ENCODE data around the gene EPO.
"Not testable (repeated sequence)": the region's sequence is repeated elsewhere in the genome, so short reads cannot be mapped to it uniquely, and the experiment has no call there.

The EPO gene

GRCh38 chr7:100682991-100683658 lies 37.1 kb upstream of the EPO start:
- no peak for DNase-seq (ENCODE audit: low spot score)

- no peak for DNase-seq (ENCODE audit: low spot score)
Measured at GRCh38 chr7:100683659-100684533, 36.4 kb upstream of the EPO start.

DNA sequence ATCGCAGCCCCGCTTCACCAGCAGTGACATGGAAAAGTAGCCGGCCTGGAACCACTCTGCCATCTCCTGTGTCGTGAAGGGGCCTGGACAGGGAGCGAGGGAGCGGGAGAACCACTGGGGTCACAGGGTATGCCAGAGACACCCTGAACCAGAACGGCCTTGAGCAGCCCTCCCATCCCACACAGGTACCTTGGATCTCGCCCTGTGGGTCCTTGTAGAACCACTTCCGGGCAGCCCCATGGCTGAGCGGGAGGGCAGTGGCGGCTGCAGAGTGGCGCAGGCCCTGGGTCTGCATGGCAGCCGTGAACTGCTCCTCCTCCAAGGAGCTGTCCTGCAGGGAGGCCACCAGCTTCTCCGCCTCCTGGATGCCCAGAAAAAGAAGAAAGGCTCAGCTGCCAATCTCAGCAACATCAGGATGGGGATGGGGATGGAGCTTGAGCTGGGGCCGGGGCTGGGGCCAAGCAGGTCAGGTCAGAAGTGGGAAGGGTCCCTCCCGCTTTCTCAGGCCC lies 35.7 kb upstream of the EPO start:
- no peak for DNase-seq (ENCODE audit: low spot score)

GRCh38 chr7:100685049-100685605 lies 35.1 kb upstream of the EPO start:
- no peak for DNase-seq (ENCODE audit: low spot score)

DNA sequence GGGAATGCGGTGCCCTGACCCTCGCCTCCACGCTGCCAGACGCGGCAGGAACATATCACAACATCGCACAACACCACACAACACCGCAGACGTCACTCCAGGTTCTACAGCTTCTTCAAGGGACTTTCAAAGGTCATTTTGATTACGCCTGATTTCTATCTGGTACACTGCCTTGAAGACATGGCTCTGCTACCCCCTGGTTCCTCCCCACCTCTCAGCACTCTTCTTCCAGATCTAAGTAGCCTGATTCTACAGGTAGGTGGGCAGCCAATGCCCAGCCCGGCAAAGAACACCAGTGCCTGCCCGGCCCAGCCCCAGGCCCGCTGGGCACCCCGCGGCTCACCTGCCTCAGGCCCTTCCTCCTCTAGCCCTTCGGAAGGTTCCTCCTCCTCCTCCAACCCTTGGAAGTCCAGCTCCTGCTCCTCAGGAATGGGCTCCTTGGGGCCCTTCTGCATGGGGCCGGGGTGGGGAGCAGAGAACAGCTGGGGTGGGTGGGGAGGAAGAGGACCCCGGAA lies 34.6 kb upstream of the EPO start:
- DNase-seq (ENCODE audit: low spot score): no peak

GRCh38 chr7:100686201-100686821 lies 34.0 kb upstream of the EPO start:
- no peak for DNase-seq (ENCODE audit: low spot score)

DNA sequence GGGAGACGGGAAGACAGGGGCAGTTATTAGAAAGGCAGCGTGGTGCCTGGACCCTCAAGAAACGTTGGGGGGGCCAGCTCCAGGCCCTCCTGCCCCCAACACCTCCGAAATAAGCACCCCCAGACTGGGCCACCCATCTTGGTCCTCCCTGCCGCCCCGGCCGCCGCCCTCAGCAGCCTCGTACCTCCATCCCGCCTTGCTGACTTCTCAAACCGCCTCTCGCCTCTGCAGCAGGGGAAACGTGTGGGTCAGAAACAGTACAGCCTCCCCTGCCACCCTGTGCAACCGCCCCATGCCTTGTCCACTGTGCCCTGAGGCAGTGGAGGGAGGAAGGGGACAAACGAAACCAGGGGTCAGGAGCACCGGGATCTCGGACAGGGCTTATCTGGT lies 33.5 kb upstream of the EPO start:
- DNase-seq (ENCODE audit: low spot score): no peak

- no peak for DNase-seq (ENCODE audit: low spot score)
Measured at GRCh38 chr7:100687261-100687660, 33.0 kb upstream of the EPO start.

- DNase-seq (ENCODE audit: low spot score): no peak
Measured at GRCh38 chr7:100687751-100688300, 32.4 kb upstream of the EPO start.

DNA sequence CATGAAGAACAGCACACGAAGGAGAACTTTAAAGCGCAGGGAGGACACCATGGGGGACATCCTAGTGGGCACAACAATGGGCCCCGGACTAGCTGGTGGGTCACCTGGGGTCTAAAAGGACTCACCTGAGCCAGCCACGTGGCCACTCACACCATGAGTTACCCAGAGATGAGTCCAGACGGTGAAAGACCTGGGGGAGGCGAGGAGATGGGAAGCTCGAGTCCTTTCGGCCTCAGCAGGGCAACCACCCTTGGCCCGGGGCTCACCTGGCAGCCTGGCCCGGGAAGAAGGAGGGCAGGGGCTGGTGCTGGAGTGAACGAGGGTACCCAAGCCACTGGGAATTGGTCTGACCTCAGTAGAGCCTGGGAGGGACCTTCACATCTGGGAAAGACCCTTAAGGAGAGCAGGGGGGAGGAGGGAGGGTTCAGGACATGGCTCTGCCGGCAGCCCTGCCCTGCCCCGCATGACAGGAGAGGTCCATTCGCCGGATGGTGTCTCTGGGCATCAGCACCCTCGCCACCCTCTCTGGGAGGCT lies 31.9 kb upstream of the EPO start:
- DNase-seq (ENCODE audit: low spot score): no peak

DNA sequence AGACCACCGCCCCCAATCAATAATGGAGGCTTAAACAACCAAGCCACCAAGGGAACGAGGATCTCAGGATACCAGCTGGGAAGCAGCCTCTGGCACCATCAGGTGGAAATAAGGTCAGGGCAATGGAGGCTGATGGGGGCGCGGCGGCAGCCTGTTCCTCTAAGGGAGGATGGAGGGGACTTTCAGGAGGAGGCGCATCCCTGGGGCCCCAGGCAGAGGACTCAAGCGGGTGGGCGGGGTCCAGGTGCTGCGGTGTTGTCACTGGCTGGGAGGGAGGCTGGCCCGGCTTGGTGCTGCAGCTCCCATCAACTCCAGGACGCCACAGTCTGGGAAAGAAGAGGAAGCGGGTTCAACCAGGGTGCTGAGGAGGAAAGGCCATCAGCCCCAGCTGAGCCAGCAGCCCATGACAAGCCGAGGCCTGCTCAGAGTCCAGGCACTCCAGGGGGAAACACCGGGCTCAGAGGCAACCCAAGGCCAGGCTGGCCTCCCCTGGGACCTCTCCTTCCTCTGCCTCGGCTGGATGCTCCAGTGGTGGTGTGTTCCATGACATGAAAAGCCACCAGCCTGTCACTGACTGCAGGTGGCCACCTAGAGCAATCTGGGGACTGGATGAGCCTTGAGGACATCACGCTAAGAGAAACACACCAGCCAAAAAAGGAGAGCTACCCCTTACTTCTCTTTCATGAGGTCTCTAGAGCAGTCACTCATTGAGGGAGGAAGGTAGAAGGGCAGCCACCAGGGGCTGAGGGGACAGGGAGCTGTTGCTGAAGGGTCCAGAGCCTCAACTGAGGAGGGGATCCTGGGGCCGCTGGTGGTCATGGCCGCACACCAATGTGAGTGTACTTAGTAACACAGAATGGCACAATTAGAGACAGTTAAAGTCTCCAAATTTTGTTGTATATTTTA lies 30.8 kb upstream of the EPO start:
- DNase-seq (ENCODE audit: low spot score): no peak

GRCh38 chr7:100691676-100692577 lies 28.3 kb upstream of the EPO start:
- peak; percentile 66 for DNase-seq (ENCODE audit: low spot score)

DNA sequence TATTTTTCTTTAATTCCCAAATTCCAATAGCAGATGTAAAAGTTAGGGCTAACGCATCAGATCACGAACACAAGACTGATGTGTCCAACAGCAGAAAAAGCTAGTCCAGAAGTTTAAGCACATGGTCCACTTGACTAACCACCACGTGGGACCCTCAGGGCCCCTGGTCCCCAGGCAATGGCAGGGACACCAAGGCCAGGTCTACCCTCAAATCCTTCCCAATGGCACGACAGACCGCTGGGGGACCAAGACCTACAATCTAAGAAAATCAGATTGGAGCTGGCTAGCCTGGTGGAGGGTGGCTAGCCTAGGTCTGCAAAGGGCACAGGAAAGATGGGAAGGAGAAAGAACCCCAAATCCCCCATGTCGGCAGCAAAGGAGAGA lies 27.7 kb upstream of the EPO start:
- no peak for DNase-seq (ENCODE audit: low spot score)

DNA sequence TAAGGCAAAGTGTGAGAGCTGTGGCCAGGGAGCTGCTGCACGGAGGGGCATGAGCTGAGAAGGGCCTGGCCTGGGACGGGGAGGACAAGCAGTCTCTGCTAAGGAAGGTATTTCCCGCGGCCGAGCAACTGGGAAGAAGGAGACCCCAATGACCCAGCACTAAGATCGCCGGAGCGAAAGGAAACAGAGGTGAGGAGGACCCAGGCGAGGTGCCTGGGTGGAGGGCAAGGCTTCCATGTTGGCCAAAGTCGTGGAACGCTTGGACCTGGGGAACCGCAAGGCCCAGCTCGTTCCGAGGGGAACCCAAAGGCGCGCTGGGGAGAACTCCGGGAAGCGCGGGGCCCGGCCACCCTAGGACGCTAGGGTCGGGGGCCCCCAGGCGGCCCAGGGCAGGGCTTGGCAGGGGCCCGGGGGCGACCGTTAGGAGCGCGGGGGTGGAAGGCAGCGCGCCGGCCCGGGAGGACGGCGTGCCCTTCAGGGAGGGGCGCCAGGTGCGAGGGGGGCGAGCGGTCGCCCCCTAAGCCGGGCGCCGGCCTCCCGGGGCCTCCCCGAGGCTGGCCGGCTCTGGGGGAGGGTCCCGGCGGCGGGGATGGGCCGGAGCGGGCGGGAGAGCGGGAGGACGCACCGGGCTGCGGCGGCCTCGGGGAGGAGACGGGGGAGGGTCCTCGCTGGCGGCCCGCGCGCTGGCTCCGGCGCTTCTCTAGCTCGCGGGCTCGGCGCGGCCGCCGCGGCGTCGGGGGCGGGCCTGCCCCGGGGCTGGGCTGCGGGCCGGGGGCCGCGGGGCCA lies 26.8 kb upstream of the EPO start:
- DNase-seq (ENCODE audit: low spot score): no peak

GRCh38 chr7:100694098-100694745 lies 26.0 kb upstream of the EPO start, which contains the start of gene GIGYF1:
TSS of gene GIGYF1 (minus strand) at chr7:100694250. CDS start at chr7:100688238, 6,012 bp downstream.
- peak; percentile 81 for DNase-seq (ENCODE audit: low spot score)

DNA sequence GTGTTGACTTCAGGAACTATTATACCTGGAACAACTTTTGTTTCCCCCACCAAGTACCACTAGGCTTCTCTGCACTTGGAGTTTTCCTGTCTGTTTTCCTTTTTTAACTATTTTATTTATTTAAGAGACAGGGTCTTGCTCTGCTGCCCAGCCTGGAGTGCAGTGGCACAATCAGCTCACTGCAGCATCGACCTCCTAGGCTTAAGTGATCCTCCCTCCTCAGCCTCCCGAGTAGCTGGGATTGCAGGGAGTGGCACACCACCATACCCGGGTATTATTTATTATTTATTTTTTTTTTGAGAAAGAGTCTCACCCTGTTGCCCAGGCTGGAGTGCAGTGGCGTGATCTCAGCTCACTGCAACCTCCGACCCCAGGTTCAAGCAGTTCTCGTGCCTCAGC lies 24.1 kb upstream of the EPO start:
- no peak for DNase-seq (ENCODE audit: low spot score)

GRCh38 chr7:100699018-100699417 lies 21.2 kb upstream of the EPO start:
- no peak for DNase-seq (ENCODE audit: low spot score)

DNA sequence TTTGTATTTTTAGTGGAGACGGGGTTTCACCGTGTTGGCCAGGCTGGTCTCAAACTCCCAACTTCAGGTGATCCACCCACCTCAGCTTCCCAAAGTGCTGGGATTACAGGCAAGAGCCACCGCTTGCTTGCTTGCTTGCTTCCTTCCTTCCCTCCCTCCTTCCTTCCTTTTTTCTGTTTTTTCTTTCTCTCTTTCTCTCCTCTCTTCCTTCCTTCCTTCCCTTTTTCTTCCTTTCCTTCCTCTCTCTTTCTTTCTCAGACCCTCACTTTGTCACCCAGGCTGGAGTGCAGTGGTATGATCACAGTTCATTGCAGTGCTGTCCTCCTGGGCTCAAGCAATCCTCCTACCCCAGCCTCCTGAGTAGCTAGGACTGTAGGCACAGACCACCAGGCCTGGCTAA lies 19.2 kb upstream of the EPO start:
- not testable (repeated sequence) for DNase-seq (ENCODE audit: low spot score)
